OCI-LY7 (cell line): ENCODE measurements around the gene ACER3.

Experiments used
- EZH2phosphoT487 ChIP-seq: fragments of 200-600 bp; sonication (generic); IDR thresholded peaks from 2 replicates; pipeline ENCODE4 v1.6.1; 2018; ENCODE audit warnings: low read depth, borderline replicate concordance, mild to moderate bottlenecking, mixed run types, antibody characterized with exemption, low read length, moderate library complexity, mixed read lengths
- TF ChIP-seq, protein P1 (sequence below): fragments of 200-600 bp; sonication (generic); conservative IDR thresholded peaks from 2 replicates; pipeline ENCODE4 v1.5.1; 2014; ENCODE audit warnings: mild to moderate bottlenecking, antibody characterized with exemption, low read length, moderate library complexity, mixed read lengths

DNA sequence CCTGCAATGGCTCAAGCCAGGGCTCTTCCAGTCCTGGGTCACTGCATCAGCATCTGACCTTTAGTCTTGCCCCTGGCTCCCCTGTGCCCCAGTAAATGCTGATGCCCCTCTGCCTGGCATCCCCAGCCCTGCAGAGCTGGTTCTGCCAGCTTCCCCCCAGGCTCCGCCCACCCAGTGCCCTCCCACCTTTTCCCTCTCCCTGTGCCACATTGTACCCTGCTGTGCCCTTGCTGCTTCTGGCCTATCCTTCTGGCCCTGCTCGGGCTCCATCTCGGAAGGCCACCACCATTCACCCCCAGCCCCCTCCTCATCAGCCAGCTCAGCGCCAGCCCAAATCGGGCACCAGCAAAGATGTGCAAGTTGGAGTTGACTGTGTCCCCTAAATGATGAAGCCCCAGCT is 213.5 kb downstream of the ACER3 start:
- TF ChIP-seq, protein P1, sequence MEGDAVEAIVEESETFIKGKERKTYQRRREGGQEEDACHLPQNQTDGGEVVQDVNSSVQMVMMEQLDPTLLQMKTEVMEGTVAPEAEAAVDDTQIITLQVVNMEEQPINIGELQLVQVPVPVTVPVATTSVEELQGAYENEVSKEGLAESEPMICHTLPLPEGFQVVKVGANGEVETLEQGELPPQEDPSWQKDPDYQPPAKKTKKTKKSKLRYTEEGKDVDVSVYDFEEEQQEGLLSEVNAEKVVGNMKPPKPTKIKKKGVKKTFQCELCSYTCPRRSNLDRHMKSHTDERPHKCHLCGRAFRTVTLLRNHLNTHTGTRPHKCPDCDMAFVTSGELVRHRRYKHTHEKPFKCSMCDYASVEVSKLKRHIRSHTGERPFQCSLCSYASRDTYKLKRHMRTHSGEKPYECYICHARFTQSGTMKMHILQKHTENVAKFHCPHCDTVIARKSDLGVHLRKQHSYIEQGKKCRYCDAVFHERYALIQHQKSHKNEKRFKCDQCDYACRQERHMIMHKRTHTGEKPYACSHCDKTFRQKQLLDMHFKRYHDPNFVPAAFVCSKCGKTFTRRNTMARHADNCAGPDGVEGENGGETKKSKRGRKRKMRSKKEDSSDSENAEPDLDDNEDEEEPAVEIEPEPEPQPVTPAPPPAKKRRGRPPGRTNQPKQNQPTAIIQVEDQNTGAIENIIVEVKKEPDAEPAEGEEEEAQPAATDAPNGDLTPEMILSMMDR, result no peak
- TF ChIP-seq EZH2phosphoT487, result no peak
